SK-N-SH (cell line): ENCODE measurements around the gene FZD4. TPM values are rescaled to one million over a fixed set of nuclear protein-coding genes. Genes with fewer than 3 reads are reported as not detected.

Source experiments
- CTCF ChIA-PET: fragments of 300-600, 350-600 bp; formaldehyde crosslinking; extraction: SDS; loops from one replicate; lab custom pipeline; 2021; lab: Yijun Ruan, JAX
- POLR2A ChIA-PET: fragments of 350-600 bp; sonication (Branson Sonifier 250); formaldehyde crosslinking; extraction: SDS; loops from one replicate; lab custom pipeline; 2020; ENCODE audit warnings: antibody characterized with exemption, inconsistent platforms; lab: Yijun Ruan, JAX
- DNase-seq: peaks from one replicate; pipeline ENCODE4 v3.0.0; 2012
- H2AFZ ChIP-seq: fragments of 200-600 bp; sonication (generic); 2 replicates; pipeline ENCODE4 v1.8.1; 2016; ENCODE audit warnings: antibody characterized with exemption, mild to moderate bottlenecking, low read depth
- H3F3A ChIP-seq: fragments of 200-600 bp; sonication (generic); replicated peaks from 2 replicates; pipeline ENCODE3; 2016; ENCODE audit warnings: antibody characterized with exemption, mild to moderate bottlenecking; ENCODE audit not compliant: insufficient read depth
- H3K27ac ChIP-seq, 2 experiments: fragments of 200-500 bp in 1 of 2; fragments of 200-600 bp in 1 of 2; sonication (Bioruptor generic) in 1 of 2; sonication (generic), shearing (Covaris generic) in 1 of 2; 2 replicates each; pipeline versions ENCODE4 v1.5.1 to v1.6.1; 2014 to 2016; ENCODE audit warnings: low read depth in 2 of 2, inconsistent platforms in 1 of 2, low read length in 1 of 2, mild to moderate bottlenecking in 1 of 2, mixed read lengths in 1 of 2
- H3K27me3 ChIP-seq: fragments of 200-600 bp; sonication (generic), shearing (Covaris generic); 2 replicates; pipeline ENCODE4 v1.6.1; 2016; ENCODE audit warnings: mixed run types; ENCODE audit not compliant: insufficient read depth
- H3K36me3 ChIP-seq, 2 experiments: fragments of 200-500 bp in 1 of 2; fragments of 200-600 bp in 1 of 2; sonication (Bioruptor generic) in 1 of 2; sonication (generic) in 1 of 2; replicated peaks in 1 of 2; 2 replicates each; pipeline versions ENCODE3 to v1.5.1; 2014 to 2016; ENCODE audit warnings: low read length in 1 of 2, mild to moderate bottlenecking in 1 of 2; ENCODE audit not compliant: insufficient read depth in 2 of 2, control insufficient read depth in 1 of 2
- H3K4me1 ChIP-seq, 2 experiments: fragments of 200-500 bp in 1 of 2; fragments of 200-600 bp in 1 of 2; sonication (Bioruptor generic) in 1 of 2; sonication (generic), shearing (Covaris generic) in 1 of 2; 2 replicates each; pipeline versions ENCODE4 v1.5.1 to v1.6.1; 2014 to 2016; ENCODE audit warnings: low read depth in 1 of 2, low read length in 1 of 2, mixed run types in 1 of 2; ENCODE audit not compliant: insufficient read depth in 2 of 2, control insufficient read depth in 1 of 2
- H3K4me2 ChIP-seq: fragments of 200-600 bp; sonication (generic), shearing (Covaris generic); 2 replicates; pipeline ENCODE4 v1.6.1; 2017; ENCODE audit warnings: mixed run types
- H3K4me3 ChIP-seq, 2 experiments: fragments of 200-500 bp in 1 of 2; fragments of 200-600 bp in 1 of 2; sonication (Bioruptor generic) in 1 of 2; sonication (generic), shearing (Covaris generic) in 1 of 2; 2 replicates each; pipeline versions ENCODE4 v1.5.1 to v1.8.1; 2014 to 2016; ENCODE audit warnings: low read depth in 2 of 2, inconsistent platforms in 1 of 2, low read length in 1 of 2, mild to moderate bottlenecking in 1 of 2, mixed read lengths in 1 of 2, moderate library complexity in 1 of 2
- H3K79me2 ChIP-seq: fragments of 200-600 bp; sonication (generic); 2 replicates; pipeline ENCODE4 v1.8.1; 2017; ENCODE audit warnings: mild to moderate bottlenecking; ENCODE audit not compliant: insufficient read depth
- H3K9ac ChIP-seq: fragments of 200-600 bp; sonication (generic); 2 replicates; pipeline ENCODE4 v1.6.1; 2017; ENCODE audit warnings: mixed run types
- H3K9me2 ChIP-seq: fragments of 200-600 bp; sonication (generic); 2 replicates; pipeline ENCODE4 v1.6.1; 2017; ENCODE audit warnings: mixed run types
- H3K9me3 ChIP-seq: fragments of 200-600 bp; sonication (generic); 2 replicates; pipeline ENCODE4 v1.6.1; 2017; ENCODE audit warnings: mixed run types, mild to moderate bottlenecking, moderate library complexity
- H4K20me1 ChIP-seq: fragments of 200-600 bp; sonication (generic); 2 replicates; pipeline ENCODE4 v1.6.1; 2017; ENCODE audit warnings: mild to moderate bottlenecking, mixed run types; ENCODE audit not compliant: insufficient read depth
- CHD2 ChIP-seq: fragments of 150-350 bp; IDR thresholded peaks from 2 replicates; pipeline ENCODE4 v1.6.1; 2018; ENCODE audit warnings: low read length; ENCODE audit not compliant: partially characterized antibody
- CTCF ChIP-seq: fragments of 200-600 bp; sonication (generic); IDR thresholded peaks from 2 replicates; pipeline ENCODE4 v1.6.1; 2017; ENCODE audit warnings: antibody characterized with exemption, mild to moderate bottlenecking, moderate library complexity
- ELF1 ChIP-seq: IDR thresholded peaks from 2 replicates; pipeline ENCODE4 v1.4.0; 2012
- EP300 ChIP-seq, 2 experiments: IDR thresholded peaks; 2 replicates each; pipeline versions ENCODE4 v1.4.0 to v1.6.1; 2012; ENCODE audit warnings: borderline replicate concordance in 1 of 2, low read depth in 1 of 2, low read length in 1 of 2
- FOSL2 ChIP-seq: IDR thresholded peaks from 2 replicates; pipeline ENCODE4 v1.4.0; 2012; ENCODE audit warnings: low read depth, mild to moderate bottlenecking, moderate library complexity, borderline replicate concordance
- FOXJ3 ChIP-seq: sonication (generic); formaldehyde crosslinking; IDR thresholded peaks from 2 replicates; pipeline ENCODE4 v1.5.1; 2020; ENCODE audit warnings: mild to moderate bottlenecking, missing genetic modification reagents
- GATA2 ChIP-seq: sonication (generic); formaldehyde crosslinking; IDR thresholded peaks from 2 replicates; pipeline ENCODE4 v1.5.0; 2020; ENCODE audit warnings: mild to moderate bottlenecking, missing genetic modification reagents
- IRF3 ChIP-seq: fragments of 150-350 bp; IDR thresholded peaks from 2 replicates; pipeline ENCODE4 v1.6.1; 2016; ENCODE audit warnings: mild to moderate bottlenecking, low read depth, low read length
- JUND ChIP-seq: IDR thresholded peaks from 2 replicates; pipeline ENCODE4 v1.4.0; 2012
- MAX ChIP-seq: IDR thresholded peaks from 2 replicates; pipeline ENCODE4 v1.4.0; 2012; ENCODE audit warnings: low read depth
- MEF2A ChIP-seq: IDR thresholded peaks from 2 replicates; pipeline ENCODE4 v1.4.0; 2012; ENCODE audit warnings: low read depth, borderline replicate concordance
- PBX3 ChIP-seq: IDR thresholded peaks from 2 replicates; pipeline ENCODE4; 2012
- RAD21 ChIP-seq: IDR thresholded peaks from 2 replicates; pipeline ENCODE4 v1.6.1; 2012; ENCODE audit warnings: mild to moderate bottlenecking, low read length
- RCOR1 ChIP-seq: fragments of 150-350 bp; IDR thresholded peaks from 2 replicates; pipeline ENCODE4 v1.6.1; 2017; ENCODE audit warnings: antibody characterized with exemption, low read length
- SIN3A ChIP-seq: IDR thresholded peaks from 2 replicates; pipeline ENCODE4 v1.6.1; 2012; ENCODE audit warnings: low read depth, mild to moderate bottlenecking, low read length, moderate library complexity, borderline replicate concordance
- SMC3 ChIP-seq: IDR thresholded peaks from 2 replicates; pipeline ENCODE4 v1.6.1; 2012; ENCODE audit warnings: low read depth, low read length, improper control_type of control experiment
- TAF1 ChIP-seq: IDR thresholded peaks from 2 replicates; pipeline ENCODE4 v1.6.1; 2012; ENCODE audit warnings: low read depth, mild to moderate bottlenecking, low read length, moderate library complexity, borderline replicate concordance
- TEAD4 ChIP-seq: IDR thresholded peaks from 2 replicates; pipeline ENCODE4 v1.4.0; 2012; ENCODE audit warnings: mild to moderate bottlenecking, borderline replicate concordance; ENCODE audit not compliant: insufficient read depth
- USF1 ChIP-seq: IDR thresholded peaks from 2 replicates; pipeline ENCODE4 v1.4.0; 2012; ENCODE audit warnings: low read depth, borderline replicate concordance
- USF2 ChIP-seq: fragments of 150-350 bp; IDR thresholded peaks from 2 replicates; pipeline ENCODE4 v1.6.1; 2017; ENCODE audit warnings: antibody characterized with exemption, low read length, low read depth, borderline replicate concordance
- YY1 ChIP-seq: IDR thresholded peaks from 2 replicates; pipeline ENCODE4 v1.4.0; 2012; ENCODE audit warnings: low read depth, mild to moderate bottlenecking
- WGBS: methylation state at CpG from one replicate; pipeline ENCODE4 v1.1.6; 2017; ENCODE audit warnings: low lambda C conversion rate; 5-methylcytosine and 5-hydroxymethylcytosine counted together
- polyA plus RNA-seq, 3 experiments: library from polyadenylated mRNA; depleted of rRNA; stranded (reverse); fragments of >200 nt; gene quantifications; 2 replicates each; pipeline ENCODE4 v1.2.3, GENCODE V29; 2012

Gene FZD4
- polyA plus RNA-seq, 1 of the 3 experiments (the other 2 are of a cell fraction), result 0.72 TPM

- TF ChIP-seq SMC3 (no peak), CHD2 (no peak), GATA2 (no peak)
- TF ChIP-seq, all 33 proteins: peak for 0
Observed at GRCh38 chr11:86952221-86952875, 2.8 kb downstream of the FZD4 start (continued).

GRCh38 chr11:86951706-86952105 lies 3.5 kb downstream of the FZD4 start:
- Histone ChIP-seq H3K4me3 (no peak overlapping the region), H3K79me2 (no peaks in the 10 kb centered on the region; the same call in 1 of the 2 replicates), H3K9ac (no peak overlapping the region), H3K27ac (no peak overlapping the region), H2AFZ (no peak overlapping the region), H3K4me1 (peaks cover 9 to 28% of the 10 kb centered on the region in 2 experiments; a peak in 2 of 4 replicates), H3F3A (peaks cover 10% of the 10 kb centered on the region), H3K4me2 (no peak overlapping the region), H3K9me3 (no peaks in the 10 kb centered on the region), H3K27me3 (no peaks in the 10 kb centered on the region), H3K36me3 (peaks cover 5 to 17% of the 10 kb centered on the region in 2 experiments), H4K20me1 (no peaks in the 10 kb centered on the region), H3K9me2 (no peaks in the 10 kb centered on the region)
- ChIA-PET CTCF (interaction anchor here (1.4 kb wide), 1 partner anchor 402 kb away, joined by 3 read pairs; no protein-coding TSS in a partner anchor), POLR2A (no interaction called here)
- TF ChIP-seq IRF3, result no peak
- no peak for TF ChIP-seq YY1
- TF ChIP-seq USF2, result no peak
- no peak for TF ChIP-seq RCOR1
- no peak for TF ChIP-seq JUND
- TF ChIP-seq TEAD4, result no peak
- TF ChIP-seq RAD21, result no peak
- TF ChIP-seq ELF1, result no peak
- TF ChIP-seq TAF1, result no peak
- no peak for TF ChIP-seq PBX3
- TF ChIP-seq MEF2A, result no peak
- no peak for TF ChIP-seq MAX
- no peak for TF ChIP-seq USF1
- no peak for TF ChIP-seq CTCF
- no peak for TF ChIP-seq SIN3A
- no peak for TF ChIP-seq EP300 (IDR thresholded peaks at IDR 0.05; ENCODE audit: borderline replicate concordance in 1 of 2, low read depth in 1 of 2, low read length in 1 of 2)
- no peak for TF ChIP-seq GATA2
- TF ChIP-seq FOSL2, result no peak
- TF ChIP-seq FOXJ3 (CRISPR knock-in tag), result no peak
- WGBS, result 96% methylated on average over 3 of the region's 3 CpGs
- DNase-seq, result no peak
